Choroid plexus epithelial cell (primary cell): Measurements from ENCODE around the gene ITIH2.
"Not testable (repeated sequence)": the region's sequence is repeated elsewhere in the genome, so short reads cannot be mapped to it uniquely, and the experiment has no call there.

ENCODE experiments used
- DNase-seq: peaks from one replicate; pipeline ENCODE4 v3.0.0-alpha.2; 2010; ENCODE audit warnings: low read depth
- H3K4me3 ChIP-seq: 2 replicates; pipeline ENCODE4 v1.5.1; 2011; ENCODE audit warnings: low read depth, mild to moderate bottlenecking, control low read depth, low read length, moderate library complexity
- CTCF ChIP-seq: conservative IDR thresholded peaks from 2 replicates; pipeline ENCODE4 v1.5.1; 2011; ENCODE audit warnings: low read depth, mild to moderate bottlenecking, control low read depth, inconsistent platforms, low read length, moderate library complexity

ITIH2 gene

GRCh38 chr10:7666253-7667023 lies 36.7 kb upstream of the ITIH2 start, which contains the start of gene ITIH5:
TSS of gene ITIH5 (minus strand) at chr10:7666966. CDS start at chr10:7666892, 74 bp downstream.
- no peak for TF ChIP-seq CTCF
- no peak for DNase-seq
- no peak within 1 kb of the TSS for H3K4me3 ChIP-seq

GRCh38 chr10:7667262-7668141 lies 35.6 kb upstream of the ITIH2 start:
- H3K4me3 ChIP-seq, result no peak overlapping the region
- no peak for TF ChIP-seq CTCF
- DNase-seq, result no peak

- TF ChIP-seq CTCF, result no peak
- no peak for DNase-seq
- no peak overlapping the region for H3K4me3 ChIP-seq
Measured at GRCh38 chr10:7670157-7670556, 33.0 kb upstream of the ITIH2 start.

- TF ChIP-seq CTCF, result no peak
- no peak for DNase-seq
Measured at GRCh38 chr10:7672341-7673134, 30.6 kb upstream of the ITIH2 start.

GRCh38 chr10:7679256-7679655 lies 23.9 kb upstream of the ITIH2 start:
- DNase-seq, result no peak
- H3K4me3 ChIP-seq, result no peak overlapping the region
- no peak for TF ChIP-seq CTCF

More at GRCh38 chr10:7672341-7673134, 30.6 kb upstream of the ITIH2 start:
- H3K4me3 ChIP-seq, result no peak overlapping the region

- not testable (repeated sequence) for H3K4me3 ChIP-seq, DNase-seq
Measured at GRCh38 chr10:7680078-7680477, 23.0 kb upstream of the ITIH2 start.
